Sigmoid colon (tissue), 7 donors: Measurements from ENCODE around the gene LMAN2. TPM values are rescaled to one million over a fixed set of nuclear protein-coding genes. Genes with fewer than 3 reads are reported as not detected.

Experiments
- DNase-seq: peaks from one replicate; pipeline ENCODE4 v3.0.0-alpha.2; 2019
- H3K27ac ChIP-seq, 4 donors: fragments of 200-600 bp; sonication (generic); one replicate each; pipeline ENCODE4 v1.5.1; 2016 to 2019; ENCODE audit warnings: mild to moderate bottlenecking in 1 of 4
- H3K27me3 ChIP-seq, 3 donors: fragments of 200-600 bp; sonication (generic); one replicate each; pipeline ENCODE4 v1.5.1; 2019; ENCODE audit warnings: mild to moderate bottlenecking in 1 of 3
- H3K36me3 ChIP-seq, 4 donors: fragments of 200-600 bp; sonication (generic); one replicate each; pipeline ENCODE4 v1.5.1; 2016 to 2019
- H3K4me1 ChIP-seq, 4 donors: fragments of 200-600 bp; sonication (generic); one replicate each; pipeline ENCODE4 v1.5.1; 2017 to 2019
- H3K4me3 ChIP-seq, 4 donors: fragments of 200-600 bp; sonication (generic); one replicate each; pipeline ENCODE4 v1.5.1; 2017 to 2019; ENCODE audit warnings: mild to moderate bottlenecking in 2 of 4, moderate library complexity in 1 of 4
- H3K9me3 ChIP-seq, 4 donors: fragments of 200-600 bp in 3 of 4; sonication (generic) in 3 of 4; one replicate each; pipeline versions ENCODE4 v1.5.1 to v1.6.1; 2013 to 2019
- EP300 ChIP-seq, 4 donors: sonication (generic); formaldehyde crosslinking; IDR thresholded peaks; one replicate each; pipeline ENCODE4 v1.6.1; 2017; ENCODE audit warnings: antibody characterized with exemption in 4 of 4
- POLR2A ChIP-seq, 2 donors: fragments of 450-650 bp; IDR thresholded peaks; one replicate each; pipeline ENCODE4 v1.6.1; 2016; ENCODE audit warnings: antibody characterized with exemption in 2 of 2, mild to moderate bottlenecking in 2 of 2, moderate library complexity in 2 of 2
- POLR2AphosphoS5 ChIP-seq, 4 donors: sonication (generic); formaldehyde crosslinking; IDR thresholded peaks; one replicate each; pipeline ENCODE4 v1.6.1; 2017; ENCODE audit warnings: antibody characterized with exemption in 4 of 4
- WGBS, 2 donors: extraction: QIAGEN DNeasy Blood & Tissue Kit; methylation state at CpG; one replicate each; pipeline ENCODE4 v1.1.7; 2013; 5-methylcytosine and 5-hydroxymethylcytosine counted together
- intact Hi-C: fragments of 100-400 bp; cut with DNase I; formaldehyde crosslinking; loops from one replicate; pipeline ENCODE4 v1.15.1; 2023
- polyA plus RNA-seq, 3 donors: library from polyadenylated mRNA; stranded (reverse); fragments of 200-250 nt; gene quantifications; one replicate each; pipeline ENCODE4 v1.2.3, GENCODE V29; 2013
- total RNA-seq, 4 donors: library from RNA; depleted of rRNA; stranded (reverse); fragments of >200 nt; gene quantifications; one replicate each; pipeline ENCODE4 v1.1.0, GENCODE V29; 2016
- TF ChIP-seq, protein P1 (sequence below), 4 experiments: fragments of 450-650 bp in 3 of 4; fragments of 200-600 bp in 1 of 4; IDR thresholded peaks; one replicate each; pipeline ENCODE4 v1.5.1; 2016 to 2019; ENCODE audit warnings: antibody characterized with exemption in 4 of 4, mild to moderate bottlenecking in 3 of 4, moderate library complexity in 2 of 4
- donor health status: healthy with polysubstance abuse.
- donor health status: Bipolar disorder and iron deficiency.
- donor health status: healthy.

LMAN2 gene
- total and polyA plus RNA-seq, 7 donors, result 62.5 to 244 (median 108) TPM

DNA sequence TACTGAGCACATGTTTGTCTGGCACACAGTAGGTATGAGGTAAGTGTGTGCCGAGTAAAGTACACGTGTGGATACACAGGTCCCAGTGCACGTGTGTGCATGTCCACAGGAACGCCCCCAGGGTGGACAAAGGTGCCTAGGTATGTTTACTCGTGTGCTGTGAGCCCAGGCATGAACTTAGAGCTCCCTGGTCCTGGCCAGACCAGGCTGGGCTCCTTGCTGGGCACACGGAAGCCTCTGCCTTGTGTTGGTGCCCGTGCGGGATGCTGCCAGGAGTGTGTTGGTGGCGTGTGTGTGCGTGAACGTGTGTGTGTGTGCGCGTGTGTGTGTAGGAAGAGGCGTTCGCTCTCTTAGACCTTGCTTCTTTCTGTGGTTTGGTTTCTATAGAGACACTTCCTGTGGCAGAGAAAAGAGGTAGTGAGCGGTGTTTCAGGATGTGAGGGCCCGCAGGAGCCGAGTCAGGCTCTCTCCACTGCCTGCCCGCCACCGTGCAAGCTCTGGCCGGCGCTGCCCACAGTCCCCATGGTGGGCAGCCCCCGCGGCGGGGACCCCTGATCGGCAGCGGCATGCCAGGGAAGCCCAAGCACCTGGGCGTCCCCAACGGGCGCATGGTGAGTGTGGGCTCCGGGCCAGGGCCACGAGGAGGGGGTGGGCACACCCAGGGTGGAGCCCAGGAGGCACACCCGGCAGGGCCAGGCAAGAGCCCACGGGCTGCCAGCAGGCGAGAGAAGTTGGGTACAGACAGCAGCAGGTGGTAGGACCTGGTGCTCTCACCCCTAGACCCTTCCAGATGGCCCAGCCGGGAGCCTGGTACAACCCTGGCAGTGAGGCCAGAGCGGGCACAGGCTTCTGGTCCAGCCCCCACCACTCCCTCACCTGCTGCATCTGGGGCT lies 6.2 kb upstream of the LMAN2 start, which contains the start of gene RGS14:
Gene RGS14, plus strand, starts transcription at position 466 of the 893 bp plus-strand sequence. Its CDS starts 101 bp downstream, at position 567.
- intact Hi-C loops, result no loop called here
- peaks cover 0 to 12% (median 0%) of the 10 kb centered on the region in 3 donors for H3K27me3 ChIP-seq
- H3K4me1 ChIP-seq, result peaks cover 0 to 3% (median 2%) of the 10 kb centered on the region in 4 donors
- peak within 1 kb of the TSS in 1 of 4 donors; percentile 23 for H3K27ac ChIP-seq
- DNase-seq, result no peak
- H3K9me3 ChIP-seq, result no peaks in the 10 kb centered on the region
- 6 to 16% methylated on average over 37 of the region's 37 CpGs for WGBS, 2 donors
- H3K4me3 ChIP-seq, result peak within 1 kb of the TSS in 3 of 4 donors; percentile 17 to 41 (median 31)
- TF ChIP-seq, protein P1, sequence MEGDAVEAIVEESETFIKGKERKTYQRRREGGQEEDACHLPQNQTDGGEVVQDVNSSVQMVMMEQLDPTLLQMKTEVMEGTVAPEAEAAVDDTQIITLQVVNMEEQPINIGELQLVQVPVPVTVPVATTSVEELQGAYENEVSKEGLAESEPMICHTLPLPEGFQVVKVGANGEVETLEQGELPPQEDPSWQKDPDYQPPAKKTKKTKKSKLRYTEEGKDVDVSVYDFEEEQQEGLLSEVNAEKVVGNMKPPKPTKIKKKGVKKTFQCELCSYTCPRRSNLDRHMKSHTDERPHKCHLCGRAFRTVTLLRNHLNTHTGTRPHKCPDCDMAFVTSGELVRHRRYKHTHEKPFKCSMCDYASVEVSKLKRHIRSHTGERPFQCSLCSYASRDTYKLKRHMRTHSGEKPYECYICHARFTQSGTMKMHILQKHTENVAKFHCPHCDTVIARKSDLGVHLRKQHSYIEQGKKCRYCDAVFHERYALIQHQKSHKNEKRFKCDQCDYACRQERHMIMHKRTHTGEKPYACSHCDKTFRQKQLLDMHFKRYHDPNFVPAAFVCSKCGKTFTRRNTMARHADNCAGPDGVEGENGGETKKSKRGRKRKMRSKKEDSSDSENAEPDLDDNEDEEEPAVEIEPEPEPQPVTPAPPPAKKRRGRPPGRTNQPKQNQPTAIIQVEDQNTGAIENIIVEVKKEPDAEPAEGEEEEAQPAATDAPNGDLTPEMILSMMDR (IDR thresholded peaks at IDR 0.05), result no peak
- no peak for TF ChIP-seq EP300 (IDR thresholded peaks at IDR 0.05)
- no peak for TF ChIP-seq POLR2AphosphoS5 (IDR thresholded peaks at IDR 0.05)
- TF ChIP-seq POLR2A (IDR thresholded peaks at IDR 0.05), result no peak
- H3K36me3 ChIP-seq, result no peaks in the 10 kb centered on the region

DNA sequence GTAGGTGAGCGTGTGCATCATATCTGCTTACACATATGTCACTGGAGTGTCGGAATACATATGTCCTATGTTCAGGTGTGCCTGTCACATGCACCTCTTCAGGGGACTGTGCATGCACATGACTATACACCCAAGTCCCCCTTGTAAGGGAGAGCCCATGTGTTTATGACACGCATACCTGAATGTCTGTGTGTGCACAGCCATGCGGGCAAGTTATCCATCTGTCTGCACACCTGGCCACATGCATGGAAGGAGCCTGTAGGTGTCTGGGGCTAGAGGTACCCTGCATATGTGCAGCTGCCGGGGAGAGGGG lies 5.6 kb upstream of the LMAN2 start:
- Histone ChIP-seq H3K36me3 (no peaks in the 10 kb centered on the region), H3K4me3 (no peak overlapping the region), H3K9me3 (no peaks in the 10 kb centered on the region), H3K27ac (no peak overlapping the region), H3K27me3 (peaks cover 0 to 12% (median 0%) of the 10 kb centered on the region in 3 donors), H3K4me1 (peaks cover 0 to 5% (median 1%) of the 10 kb centered on the region in 4 donors)
- DNase-seq, result no peak
- WGBS, 2 donors, result 59 to 79% methylated on average over 5 of the region's 5 CpGs
- TF ChIP-seq, protein P1 (IDR thresholded peaks at IDR 0.05), result no peak
- no peak for TF ChIP-seq EP300 (IDR thresholded peaks at IDR 0.05)
- no peak for TF ChIP-seq POLR2AphosphoS5 (IDR thresholded peaks at IDR 0.05)
- TF ChIP-seq POLR2A (IDR thresholded peaks at IDR 0.05), result no peak
- intact Hi-C loops, result no loop called here

DNA sequence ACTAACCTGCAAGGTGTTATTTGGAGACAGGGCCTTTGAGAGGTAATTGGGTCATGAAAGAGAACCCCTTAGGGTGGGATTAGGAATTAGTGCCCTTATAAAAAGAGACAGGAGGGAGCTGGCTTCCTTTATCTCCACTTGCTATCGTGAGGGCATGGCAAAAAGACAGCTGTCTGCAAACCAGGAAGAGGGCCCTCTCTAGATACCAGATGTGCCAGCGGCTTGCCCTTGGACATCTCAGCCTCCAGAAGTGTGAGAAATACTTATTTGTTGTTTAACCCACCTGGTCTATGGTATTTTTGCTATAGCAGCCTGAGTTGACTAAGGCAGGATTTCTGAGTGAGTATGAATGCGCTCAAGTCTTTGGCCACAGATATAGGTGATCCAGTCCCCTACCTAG lies 5.3 kb upstream of the LMAN2 start:
- Histone ChIP-seq H3K27ac (no peak overlapping the region), H3K4me3 (no peak overlapping the region), H3K4me1 (peaks cover 0 to 7% (median 3%) of the 10 kb centered on the region in 4 donors), H3K9me3 (no peaks in the 10 kb centered on the region), H3K36me3 (no peaks in the 10 kb centered on the region), H3K27me3 (peaks cover 0 to 12% (median 0%) of the 10 kb centered on the region in 3 donors)
- intact Hi-C loops, result no loop called here
- DNase-seq, result no peak
- TF ChIP-seq POLR2A (IDR thresholded peaks at IDR 0.05) (no peak), EP300 (IDR thresholded peaks at IDR 0.05) (no peak), POLR2AphosphoS5 (IDR thresholded peaks at IDR 0.05) (no peak)
- TF ChIP-seq, protein P1 (IDR thresholded peaks at IDR 0.05), result no peak
- WGBS, 2 donors, result 53 to 54% methylated on average over 3 of the region's 3 CpGs

DNA sequence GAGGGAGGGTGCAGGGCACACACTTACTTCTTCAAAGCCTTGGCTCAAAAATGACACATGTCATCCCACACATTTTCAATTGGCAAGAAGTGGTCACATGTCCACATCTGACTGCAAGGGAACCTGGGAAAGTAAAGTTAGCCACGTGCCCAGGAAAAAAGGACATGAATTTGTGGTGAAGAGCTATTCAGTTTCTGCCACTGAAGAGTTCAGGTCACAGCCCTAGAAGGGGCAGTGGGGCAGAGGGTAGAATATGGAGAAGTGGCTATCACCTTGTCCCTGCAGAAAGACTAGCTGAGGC lies 4.3 kb upstream of the LMAN2 start:
- Histone ChIP-seq H3K9me3 (no peaks in the 10 kb centered on the region), H3K4me1 (peaks cover 0 to 11% (median 5%) of the 10 kb centered on the region in 4 donors), H3K27me3 (peaks cover 0 to 12% (median 0%) of the 10 kb centered on the region in 3 donors), H3K4me3 (no peak overlapping the region), H3K27ac (no peak overlapping the region), H3K36me3 (no peaks in the 10 kb centered on the region)
- intact Hi-C loops, result no loop called here
- TF ChIP-seq POLR2AphosphoS5 (IDR thresholded peaks at IDR 0.05), result no peak
- no peak for TF ChIP-seq POLR2A (IDR thresholded peaks at IDR 0.05)
- TF ChIP-seq, protein P1 (IDR thresholded peaks at IDR 0.05), result no peak
- no peak for TF ChIP-seq EP300 (IDR thresholded peaks at IDR 0.05)
- 17 to 21% methylated on average over 1 of the region's 1 CpG for WGBS, 2 donors
- no peak for DNase-seq
